ENCODE results near the gene ZMYND10.
"Not testable (repeated sequence)": the region's sequence is repeated elsewhere in the genome, so short reads cannot be mapped to it uniquely, and the experiment has no call there.

The ZMYND10 gene

DNA sequence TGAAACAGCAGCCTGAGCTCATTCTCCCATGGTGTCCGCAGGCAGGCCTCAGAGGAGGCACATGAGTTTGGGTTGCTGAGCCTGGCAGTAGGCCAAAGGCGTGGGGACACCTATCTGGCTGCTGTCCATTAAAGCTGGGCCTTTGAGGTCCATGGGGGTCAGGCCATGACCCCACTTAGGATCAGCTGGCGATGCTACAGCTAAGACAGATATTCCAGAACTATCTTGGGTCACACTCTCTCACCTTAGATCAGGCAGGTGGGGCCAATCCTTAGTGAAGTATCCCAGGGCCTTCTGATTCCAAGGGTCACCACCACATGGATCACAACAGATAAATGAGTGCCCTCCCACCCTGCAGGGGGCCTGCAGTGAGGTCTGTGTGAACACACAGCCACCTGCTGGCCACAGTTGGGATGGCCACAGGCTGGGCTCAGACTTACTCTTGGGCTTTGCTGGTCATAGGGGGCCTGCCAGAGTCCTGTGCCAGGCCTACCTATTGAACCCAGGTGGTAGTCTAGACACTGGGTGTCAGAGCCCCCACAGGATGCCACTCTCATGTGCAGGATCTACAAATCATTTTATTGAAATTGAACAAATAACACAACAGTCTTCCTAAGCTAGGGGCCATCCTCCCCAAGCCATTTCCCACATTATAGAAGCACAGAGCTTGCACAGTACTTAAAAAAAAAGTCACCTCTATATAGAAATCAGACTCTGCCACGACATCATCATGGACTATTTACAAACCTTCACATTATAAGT is 21.0 kb downstream of the ZMYND10 start:
- peak in 3 of 4 experiments; percentile 30 to 43 (median 35) for DNase-seq

DNA sequence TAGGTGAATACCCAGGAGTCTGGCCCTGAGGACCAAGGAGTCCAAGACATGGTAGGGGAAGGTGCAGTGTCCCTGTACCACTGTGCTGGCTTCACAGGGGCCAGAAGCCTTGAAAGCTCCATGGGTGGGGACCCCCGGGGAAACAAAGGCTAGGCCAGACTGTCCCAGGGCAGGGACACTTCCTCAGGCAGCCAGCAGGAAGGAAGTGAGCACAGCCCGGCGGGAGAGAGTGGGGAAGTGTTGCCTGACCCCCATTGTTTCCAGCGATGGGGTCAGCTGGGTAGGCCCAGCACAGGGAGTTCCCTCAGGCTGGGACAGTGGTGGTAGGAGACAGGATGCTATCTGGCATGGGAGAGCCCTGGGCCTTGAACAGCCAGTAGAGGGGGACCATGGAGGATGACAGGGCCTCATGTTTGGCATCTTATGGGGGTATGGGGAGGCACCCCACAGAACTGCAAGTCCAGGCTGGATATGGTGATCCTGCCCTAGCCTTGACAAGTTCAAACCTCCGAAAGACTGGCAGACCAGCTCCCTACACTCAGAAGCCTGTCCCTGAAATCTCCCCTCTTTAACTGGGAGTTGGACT is 21.8 kb downstream of the ZMYND10 start:
- DNase-seq: no peak

DNA sequence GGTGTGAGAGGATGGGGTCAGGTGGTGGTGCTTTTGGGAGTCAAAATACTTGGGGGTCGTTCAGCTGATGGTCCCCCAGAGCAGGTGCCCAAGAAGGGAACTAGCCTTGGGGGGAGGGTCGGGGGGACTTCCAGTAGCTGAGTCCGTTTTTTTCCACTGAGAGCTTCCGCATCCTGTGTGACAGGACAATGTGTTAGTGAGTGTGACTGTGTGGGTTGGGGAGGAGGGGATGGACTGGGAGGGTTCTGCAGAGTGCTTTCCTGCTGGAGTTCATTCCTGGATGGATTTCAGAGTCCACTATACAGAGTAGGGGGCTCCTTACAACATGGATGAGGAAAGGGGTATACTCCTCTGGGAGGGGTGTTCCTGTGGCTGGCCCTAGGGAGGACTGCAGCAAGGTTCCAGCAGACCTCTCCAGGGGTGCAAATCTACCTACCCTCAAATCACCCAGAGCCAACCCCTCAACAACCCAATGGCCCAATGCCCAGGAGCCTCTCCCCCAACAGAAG is 22.4 kb downstream of the ZMYND10 start:
- DNase-seq: no peak

DNA sequence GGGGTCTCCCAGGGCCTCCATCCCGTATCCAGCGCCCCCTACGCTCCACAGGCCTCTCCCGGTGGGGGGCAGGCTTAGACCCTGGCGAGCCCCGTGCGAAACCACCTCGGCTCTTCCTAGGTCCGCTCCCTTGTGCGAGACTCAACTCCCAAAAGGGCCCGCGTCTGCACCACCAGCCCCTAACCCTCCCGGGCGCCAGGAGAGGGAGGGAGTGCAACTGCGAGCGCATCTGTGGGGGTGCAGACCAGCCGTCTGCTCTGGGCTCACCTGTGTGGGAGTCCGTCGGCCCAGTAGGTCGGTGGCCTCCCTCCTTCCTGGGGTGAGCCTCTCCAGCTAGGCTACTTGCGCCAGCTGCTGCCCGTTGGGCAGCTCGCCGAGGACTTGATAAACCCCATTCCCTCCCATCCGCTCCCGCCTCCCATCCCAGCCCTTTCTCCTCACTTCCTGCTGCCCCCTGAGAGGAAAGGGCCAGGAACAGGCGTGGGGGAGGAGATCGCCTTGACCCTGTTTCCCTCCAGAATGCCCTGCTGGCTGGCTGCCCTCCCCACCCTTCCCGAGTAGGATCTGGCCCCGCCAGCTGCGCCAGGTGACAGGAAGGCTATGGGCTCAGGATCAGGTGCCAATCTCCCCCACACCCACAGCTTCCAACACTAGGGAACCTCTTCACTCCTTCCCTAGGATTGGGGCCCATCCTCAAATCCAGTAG is 23.0 kb downstream of the ZMYND10 start, which contains the start of gene HYAL2:
HYAL2 (minus strand) TSS at position 360 of the 706 bp plus-strand sequence. CDS start 2,256 bp downstream, outside the sequence.
- DNase-seq: no peak

DNA sequence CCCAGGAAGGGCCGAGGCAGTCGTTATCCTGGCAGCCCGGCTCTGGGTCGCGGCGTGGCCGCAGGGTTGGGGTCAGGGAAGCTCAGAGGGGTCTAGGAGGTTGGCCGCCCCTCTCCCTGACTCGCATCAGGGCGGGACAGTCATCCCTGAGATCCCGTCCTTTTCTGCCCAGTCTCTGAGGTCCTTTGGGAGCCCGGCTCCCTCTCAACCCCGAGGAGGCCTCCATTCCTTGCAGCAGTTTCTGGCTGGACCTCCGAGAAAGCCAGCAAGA is 23.5 kb downstream of the ZMYND10 start:
- no peak for DNase-seq

DNA sequence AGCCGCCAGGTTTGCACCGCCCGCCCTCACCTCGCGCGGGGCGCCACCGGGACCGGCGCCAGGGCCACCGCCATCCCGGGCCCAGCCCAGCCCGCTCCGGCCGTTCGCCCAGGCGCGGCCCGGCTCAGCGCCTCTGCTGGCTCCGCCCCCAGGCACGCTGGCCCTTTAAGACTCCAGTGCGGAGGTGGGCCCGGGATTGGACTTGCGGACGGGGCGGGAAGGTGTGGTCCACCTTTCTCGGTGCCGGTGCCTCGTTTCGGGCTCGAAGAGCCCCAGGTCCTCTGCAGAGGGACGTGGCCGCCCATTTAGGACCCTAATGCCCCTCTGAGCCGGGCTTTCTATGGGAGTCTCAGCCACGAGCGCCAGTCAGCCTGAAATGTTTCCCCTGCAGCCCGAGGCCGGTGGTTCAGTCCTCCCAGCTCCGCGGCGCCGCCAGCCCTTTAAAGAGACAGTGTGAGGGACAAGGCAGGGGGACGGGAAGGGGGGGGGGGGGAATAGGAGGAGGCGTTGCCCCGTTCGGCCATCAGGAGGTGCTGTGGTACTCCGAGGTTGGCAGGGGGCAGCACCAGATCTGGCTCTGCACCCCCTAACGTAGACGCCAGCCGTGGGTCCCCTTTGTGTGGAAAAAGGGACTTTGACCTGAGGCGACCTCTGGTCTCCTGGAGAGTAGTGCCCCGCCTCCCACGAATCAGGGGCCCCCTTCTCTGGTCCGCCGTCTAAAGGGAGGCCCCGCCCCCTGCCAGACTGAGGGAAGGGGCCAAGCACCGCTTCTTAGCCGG is 24.0 kb downstream of the ZMYND10 start:
- DNase-seq: peak; percentile 64 to 74 (median 72)

DNA sequence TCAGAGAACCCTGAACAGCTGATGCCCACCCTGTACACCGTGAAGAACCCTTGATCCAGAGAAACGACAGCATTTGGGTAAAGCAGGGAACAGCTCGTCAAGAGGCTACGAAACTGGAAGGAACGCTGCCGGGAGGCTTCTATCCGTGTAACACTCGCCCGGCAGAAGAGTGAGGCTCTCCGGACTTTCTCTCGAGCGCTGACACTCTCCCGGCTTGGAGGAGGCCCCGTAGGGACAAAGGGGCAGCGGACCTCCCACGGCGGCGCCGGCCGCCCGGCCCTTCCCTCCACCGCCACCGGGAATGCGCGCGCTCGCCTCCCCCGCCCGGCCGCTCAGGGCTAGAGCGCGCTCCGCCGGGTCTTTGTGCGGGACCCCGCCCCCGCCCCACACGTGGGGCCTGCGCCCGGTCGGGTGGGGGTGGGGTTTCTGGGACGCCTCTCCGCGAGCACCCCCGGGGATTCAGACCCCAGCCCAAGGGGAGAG is 24.6 kb downstream of the ZMYND10 start:
- peak in 3 of 4 experiments; percentile 56 to 60 (median 59) for DNase-seq

DNA sequence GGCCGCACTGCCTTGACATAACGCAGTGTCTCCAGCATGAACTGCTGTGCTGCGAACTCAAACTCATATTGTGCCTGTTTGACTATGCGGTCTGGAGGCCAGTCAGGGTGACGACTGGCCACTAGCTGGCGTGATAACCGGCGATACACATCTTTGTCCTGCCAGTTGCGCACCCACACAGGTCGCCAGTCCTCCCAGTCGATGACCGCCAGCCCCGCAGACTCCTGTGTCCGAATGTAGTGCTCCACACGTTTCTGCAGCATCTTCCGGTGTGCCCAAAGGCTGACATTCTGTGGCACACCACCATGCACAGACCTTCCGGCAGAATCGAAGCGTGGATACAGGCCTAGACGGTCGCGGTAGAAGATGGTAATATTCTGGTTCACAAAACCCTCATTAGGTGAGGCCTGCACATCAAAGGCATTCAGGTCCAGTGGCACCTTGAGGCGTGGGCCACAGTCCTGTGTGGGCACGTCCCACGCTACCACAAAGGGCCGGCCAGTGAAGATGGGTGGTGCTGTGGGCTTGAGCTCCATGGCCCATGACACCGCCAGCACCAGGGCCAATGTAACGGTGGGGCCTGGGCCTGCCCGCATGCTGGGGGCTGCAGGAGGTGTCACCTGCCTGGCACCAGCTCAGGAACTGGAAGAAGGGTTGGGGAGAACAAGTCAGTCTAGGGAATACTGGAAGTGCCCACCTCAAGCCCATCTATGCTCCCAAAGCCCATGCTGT is 25.5 kb downstream of the ZMYND10 start:
- DNase-seq: no peak

DNA sequence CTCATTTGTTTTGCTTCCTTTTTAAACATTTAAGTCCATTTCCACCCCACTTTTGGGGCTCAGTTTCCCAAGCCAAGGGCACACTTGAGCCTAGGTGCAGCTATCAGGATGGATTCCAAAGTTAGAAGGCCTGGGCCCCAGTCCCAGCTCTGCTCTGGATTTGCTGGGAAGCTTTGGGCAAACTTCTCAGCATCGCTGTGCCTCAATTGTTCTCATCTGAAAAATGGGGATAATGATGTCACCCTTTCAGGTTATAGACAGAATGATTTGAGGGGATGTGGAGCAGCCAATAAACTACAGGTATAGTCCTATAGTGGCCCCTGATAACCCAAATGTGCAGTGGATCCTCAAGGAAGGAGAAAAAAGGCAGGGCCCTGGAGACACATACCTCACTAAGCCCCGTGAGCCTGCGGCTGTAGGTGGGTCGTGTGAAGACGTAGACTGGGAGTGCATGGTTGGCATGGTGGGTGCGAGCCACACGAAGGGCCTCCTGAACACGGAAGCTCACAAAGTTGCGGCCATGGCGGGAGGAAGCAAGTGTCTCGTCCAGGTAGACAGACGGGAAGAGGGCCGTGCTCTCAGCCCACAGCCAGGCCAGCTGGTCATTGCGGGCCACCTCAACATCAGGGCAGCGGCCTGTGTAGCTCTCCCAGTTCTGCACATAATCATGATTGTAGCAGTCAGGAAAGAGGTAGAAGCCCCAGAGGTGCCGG is 26.2 kb downstream of the ZMYND10 start:
- DNase-seq: no peak

DNA sequence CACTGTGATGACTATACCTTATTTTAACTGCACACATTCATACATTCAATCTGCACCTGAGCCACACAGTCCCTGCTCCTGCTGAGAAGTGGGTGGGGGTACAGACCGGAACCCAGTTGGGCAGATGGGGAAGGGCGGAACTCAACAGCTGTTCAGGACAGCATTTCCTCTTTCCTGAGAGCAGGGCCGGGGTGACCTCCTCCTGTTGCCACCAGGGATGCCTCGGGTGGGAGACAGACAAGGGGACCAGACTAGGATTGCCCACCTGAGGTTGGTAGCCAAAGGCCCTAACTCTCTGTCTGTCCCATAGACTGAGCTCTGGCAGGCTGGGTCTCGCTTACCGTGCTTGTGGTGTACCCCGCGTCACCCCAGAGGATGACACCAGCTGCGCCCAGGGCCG is 26.9 kb downstream of the ZMYND10 start:
- no peak for DNase-seq

DNA sequence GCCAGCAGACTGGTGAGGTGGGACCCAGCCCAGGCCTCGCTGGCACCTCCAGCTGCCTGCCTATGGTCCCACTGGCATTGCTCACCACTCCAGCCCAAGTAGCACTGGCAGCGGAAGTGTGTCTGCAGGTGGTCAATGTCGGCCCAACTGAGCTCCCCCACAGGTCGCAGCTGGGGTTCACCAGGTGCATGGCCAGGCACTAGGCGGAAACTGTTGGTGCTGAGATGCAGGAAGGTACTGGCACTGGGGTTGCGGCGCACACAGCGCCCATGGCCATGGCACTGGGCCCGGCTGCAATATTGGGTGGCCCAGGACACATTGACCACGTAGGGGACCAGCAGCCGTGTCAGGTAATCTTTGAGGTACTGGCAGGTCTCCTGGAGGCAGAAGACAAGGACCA is 27.4 kb downstream of the ZMYND10 start:
- no peak for DNase-seq

DNA sequence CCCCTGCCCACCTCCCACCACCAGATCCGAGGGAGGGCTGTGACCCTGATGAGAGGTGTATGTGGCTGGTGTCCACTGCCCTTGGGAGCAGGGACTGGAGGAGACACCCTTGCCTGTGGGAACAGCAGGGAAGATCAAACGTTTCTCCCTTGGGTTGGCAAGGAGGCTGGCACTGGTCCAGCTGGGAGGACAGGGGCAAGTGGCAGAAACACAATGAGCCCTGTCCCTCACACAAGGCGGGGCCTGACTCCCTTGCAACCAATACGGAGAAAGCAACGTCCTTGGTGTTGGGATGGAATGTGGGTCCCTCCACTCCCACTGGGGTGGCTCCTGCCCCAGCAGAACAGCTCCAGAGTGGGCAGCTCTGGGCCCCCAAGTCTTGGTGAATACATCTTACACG is 28.2 kb downstream of the ZMYND10 start:
- no peak for DNase-seq

DNA sequence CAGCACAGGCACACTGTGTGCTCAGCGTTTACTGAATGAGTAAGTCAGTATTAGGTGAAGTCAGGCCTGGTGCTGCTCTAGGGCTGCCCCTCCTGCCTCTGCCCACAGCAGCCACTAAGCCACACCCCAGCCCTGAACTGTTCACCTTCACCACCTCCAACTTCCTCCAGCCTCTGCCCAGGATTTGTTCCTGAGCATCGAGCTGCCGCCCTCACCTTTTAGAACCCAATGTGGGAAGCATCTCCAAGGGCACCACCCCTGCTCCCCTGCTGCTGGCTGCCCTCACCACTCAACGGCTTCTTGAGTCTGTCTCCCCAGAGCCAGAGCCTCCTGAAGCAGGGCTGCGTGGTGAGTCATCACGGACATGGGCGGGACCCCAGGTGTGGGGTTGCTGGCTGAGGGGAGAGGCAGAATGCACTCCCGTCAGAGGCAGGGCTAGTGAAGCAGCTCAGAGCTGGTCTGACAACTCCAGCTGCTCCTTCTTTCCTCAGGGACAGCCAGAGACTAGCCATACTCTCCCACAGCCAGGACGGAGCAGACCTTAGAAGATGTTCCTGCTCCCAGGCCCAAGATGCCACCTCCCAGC is 28.8 kb downstream of the ZMYND10 start:
- DNase-seq: peak in 3 of 4 experiments; percentile 18 to 45 (median 30)

DNA sequence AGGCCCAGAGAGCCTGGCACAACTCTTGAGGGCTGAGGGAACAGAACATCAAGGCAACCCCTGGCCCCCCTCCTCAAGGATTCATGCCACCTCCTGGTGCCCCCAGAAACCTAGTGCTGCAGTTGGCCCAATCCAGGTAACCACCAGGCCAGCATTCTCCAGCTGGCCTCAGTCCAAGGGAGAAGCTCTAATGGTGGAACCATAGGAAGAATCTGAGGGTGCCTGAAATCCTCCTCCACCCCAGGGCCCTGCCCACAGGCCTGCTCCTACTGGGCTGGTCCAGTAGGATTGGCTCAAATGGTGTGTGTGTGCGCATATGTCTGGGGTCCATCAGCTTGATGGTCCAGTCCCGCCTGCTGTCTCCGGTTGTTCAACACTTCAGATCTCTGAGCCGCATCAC is 30.7 kb downstream of the ZMYND10 start:
- no peak for DNase-seq

DNA sequence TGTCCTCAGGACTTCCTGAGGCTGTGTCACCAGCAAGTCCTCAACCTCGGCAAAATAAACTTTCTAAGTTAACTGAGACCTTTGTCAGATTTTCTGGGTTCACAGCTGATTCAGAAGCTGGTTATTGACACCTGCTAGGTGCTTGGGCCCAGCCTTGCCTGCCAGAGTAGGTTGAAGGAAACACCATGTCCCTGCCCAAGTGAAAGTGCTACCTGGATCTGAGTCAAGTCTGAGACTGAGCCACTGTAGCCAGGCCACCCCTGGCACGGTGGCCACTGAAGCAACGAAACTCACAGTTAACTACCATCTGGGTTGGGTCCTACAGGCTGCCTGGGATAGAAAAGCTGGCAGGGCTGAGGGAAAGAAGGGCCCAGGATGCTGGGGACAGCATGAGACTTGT is 31.2 kb downstream of the ZMYND10 start:
- no peak for DNase-seq

DNA sequence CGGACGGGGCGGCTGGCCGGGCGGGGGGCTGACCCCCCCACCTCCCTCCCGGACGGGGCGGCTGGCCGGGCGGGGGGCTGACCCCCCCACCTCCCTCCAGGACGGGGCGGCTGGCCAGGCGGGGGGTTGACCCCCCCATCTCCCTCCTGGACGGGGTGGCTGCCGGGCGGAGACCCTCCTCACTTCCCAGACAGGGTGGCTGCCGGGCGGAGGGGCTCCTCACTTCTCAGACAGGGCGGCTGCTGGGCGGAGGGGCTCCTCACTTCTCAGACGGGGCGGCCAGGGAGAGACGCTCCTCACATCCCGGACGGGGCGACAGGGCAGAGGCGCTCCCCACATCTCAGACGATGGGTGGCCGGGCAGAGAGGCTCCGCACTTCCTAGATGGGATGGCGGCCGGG is 33.5 kb downstream of the ZMYND10 start:
- DNase-seq: not testable (repeated sequence)

DNA sequence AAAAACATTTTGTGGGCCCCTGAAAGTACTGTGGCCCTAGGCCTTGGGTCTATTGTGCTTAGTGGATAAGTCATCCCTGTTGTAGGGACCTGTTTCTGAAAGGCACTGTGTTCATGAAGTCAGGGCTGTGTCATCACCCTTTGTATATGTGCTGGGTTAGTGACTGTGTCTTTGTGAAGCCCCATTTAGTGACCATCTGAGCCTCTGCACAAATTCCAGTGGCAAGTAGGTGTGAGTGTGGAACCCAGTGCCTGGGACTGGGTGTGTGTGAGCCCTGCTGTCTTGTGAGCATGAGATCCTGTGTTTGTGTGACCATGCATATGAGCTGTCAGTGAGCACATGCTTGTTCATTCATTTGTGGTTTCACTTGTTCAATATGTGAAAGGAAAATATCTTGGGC is 40.9 kb downstream of the ZMYND10 start:
- DNase-seq: no peak

DNA sequence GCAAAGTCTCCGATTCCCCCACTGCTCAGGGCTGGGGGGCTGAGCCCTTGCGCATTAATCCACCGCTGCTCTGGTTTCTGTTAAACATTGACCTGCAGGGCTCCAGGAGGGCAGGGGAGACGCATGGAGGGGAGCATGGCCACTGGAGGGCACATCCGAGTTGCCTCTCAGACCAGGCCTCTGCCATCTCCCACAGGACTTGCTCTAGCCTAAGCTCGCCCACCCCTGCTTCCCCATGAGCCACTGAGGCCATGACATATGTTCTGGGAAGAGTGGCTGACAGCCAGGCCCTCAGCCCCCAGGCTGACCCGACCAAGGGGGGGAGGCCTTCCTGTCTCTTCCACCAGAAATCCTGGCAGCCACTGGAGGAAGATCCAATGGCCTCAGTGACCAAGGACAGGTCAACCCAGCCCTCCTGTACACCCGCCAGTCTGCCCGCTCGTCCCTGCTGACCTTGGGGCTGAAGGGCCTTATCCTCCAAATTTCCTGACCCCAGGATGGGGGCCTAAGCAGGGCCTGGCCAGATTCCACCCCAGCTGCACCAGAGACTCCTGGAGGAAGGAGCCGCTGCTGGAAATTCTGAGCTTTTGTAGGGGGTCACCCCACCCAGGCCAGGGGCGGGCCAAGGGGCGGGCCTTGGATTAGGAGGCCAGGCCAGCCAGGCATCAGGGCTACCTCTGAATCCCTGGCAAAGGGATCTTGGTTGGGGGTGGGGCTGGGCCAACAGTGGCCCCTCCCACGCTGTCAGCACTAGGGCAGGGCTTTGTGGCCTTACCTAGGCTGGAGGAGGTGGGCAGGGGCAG is 42.3 kb downstream of the ZMYND10 start, which contains the start of gene HYAL1:
HYAL1 (minus strand) TSS at position 562 of the 803 bp plus-strand sequence. CDS start 618 bp downstream, outside the sequence.
- DNase-seq: no peak

DNA sequence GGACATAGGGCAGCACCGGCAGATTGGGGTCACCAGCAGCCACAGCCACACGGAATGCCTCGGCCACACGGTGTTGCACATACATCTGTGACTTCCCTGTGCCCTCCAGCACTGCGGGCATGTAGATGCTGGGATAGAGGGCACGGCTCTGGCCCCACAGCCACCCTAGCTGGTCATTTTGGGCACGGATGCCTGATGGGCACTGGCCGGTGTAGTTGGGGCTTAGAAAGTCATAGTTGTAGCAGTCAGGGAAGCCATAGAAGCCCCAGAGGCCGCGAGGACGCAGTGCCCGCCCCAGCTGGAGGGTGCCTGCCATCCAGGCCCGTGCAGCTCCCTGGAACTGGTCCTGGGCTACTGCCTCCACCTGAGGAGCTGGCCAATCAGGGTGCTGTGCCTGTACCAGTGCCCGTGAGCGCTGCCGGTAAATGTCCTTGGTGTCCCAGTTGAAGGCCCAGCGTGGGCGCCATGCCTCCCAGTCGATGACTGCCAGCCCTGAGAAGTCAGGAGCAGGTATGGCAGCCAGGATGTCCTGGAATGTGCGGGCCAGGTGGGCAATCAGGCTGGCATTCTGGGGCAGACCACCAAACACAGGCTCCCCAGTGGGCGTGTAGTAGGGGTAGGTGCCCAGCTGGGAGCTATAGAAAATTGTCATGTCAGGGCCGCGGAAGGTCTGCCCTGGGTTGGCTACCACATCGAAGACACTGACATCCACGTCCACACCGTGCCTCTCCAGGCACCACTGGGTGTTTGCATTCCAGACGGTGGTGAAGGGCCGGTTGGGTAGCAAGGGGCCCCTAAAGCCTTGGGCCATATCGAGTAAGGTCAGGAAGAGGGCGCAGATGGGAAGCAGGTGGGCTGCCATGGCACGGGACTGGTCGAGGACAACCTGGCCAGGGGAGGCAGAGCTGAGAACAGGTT is 43.2 kb downstream of the ZMYND10 start:
- DNase-seq: no peak
